Astrocyte of the cerebellum (primary cell): Measurements from ENCODE around the gene EMC8.

Experiments
- DNase-seq: peaks from one replicate; pipeline ENCODE4 v3.0.0-alpha.2; 2011; ENCODE audit warnings: low read depth
- H3K4me3 ChIP-seq: 2 replicates; pipeline ENCODE4 v1.5.1; 2011; ENCODE audit warnings: mild to moderate bottlenecking, low read depth, low read length, moderate library complexity
- in situ Hi-C: cut with HindIII; loops from 2 replicates; pipeline ENCODE4 v1.10.0; 2017; ENCODE audit warnings: low sequenced_read_pairs
- TF ChIP-seq, protein P1 (sequence below): IDR thresholded peaks from 2 replicates; pipeline ENCODE4 v1.5.1; 2012; ENCODE audit warnings: low read length, low read depth, moderate library complexity, mild to moderate bottlenecking; ENCODE audit errors: missing control alignments

The EMC8 gene

DNA sequence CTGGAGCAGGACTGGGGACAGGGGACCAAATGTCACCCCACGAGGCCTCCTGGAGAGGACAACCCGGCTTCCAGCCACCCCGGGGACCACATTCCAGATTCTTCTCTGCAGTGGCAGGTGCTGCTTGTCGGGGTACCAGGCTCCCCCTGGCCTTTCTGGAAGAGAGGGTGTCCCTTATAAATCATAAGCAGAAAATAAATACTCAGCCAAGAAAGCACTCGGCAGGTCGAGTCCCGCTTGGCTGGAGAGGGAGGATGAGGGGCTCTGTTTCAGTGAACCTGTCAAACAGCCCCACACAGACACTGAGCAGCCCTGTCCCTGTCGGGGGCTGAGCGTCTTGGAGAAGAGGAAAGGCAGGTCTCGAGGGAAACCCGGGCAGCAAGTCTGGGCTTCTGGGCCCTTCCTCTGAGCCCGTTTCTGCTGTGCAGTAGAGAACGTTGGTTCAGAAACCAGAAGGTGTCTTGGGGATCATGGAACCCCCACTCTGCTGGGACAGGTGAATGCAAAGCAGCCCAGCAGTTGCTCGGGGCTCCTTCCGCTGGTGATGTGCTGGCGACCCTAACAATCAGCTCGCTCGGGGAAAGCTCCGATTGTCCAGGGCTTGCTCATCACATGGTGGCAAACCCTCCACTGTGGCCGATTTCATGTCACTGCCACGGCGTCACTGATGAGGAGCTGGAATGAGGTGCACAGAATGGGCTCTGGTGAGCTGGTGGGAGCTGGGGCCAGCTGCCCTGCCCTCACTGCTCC lies 36.8 kb upstream of the EMC8 start:
- H3K4me3 ChIP-seq: no peak overlapping the region

GRCh38 chr16:85835227-85835751 lies 35.9 kb upstream of the EMC8 start:
- DNase-seq: no peak
- TF ChIP-seq, protein P1, sequence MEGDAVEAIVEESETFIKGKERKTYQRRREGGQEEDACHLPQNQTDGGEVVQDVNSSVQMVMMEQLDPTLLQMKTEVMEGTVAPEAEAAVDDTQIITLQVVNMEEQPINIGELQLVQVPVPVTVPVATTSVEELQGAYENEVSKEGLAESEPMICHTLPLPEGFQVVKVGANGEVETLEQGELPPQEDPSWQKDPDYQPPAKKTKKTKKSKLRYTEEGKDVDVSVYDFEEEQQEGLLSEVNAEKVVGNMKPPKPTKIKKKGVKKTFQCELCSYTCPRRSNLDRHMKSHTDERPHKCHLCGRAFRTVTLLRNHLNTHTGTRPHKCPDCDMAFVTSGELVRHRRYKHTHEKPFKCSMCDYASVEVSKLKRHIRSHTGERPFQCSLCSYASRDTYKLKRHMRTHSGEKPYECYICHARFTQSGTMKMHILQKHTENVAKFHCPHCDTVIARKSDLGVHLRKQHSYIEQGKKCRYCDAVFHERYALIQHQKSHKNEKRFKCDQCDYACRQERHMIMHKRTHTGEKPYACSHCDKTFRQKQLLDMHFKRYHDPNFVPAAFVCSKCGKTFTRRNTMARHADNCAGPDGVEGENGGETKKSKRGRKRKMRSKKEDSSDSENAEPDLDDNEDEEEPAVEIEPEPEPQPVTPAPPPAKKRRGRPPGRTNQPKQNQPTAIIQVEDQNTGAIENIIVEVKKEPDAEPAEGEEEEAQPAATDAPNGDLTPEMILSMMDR: no peak
- no peak overlapping the region for H3K4me3 ChIP-seq
- in situ Hi-C loops: loop anchor here (5.0 to 10.0 kb wide), 2 partner anchors 72 to 170 kb away; no protein-coding TSS in a partner anchor

More for the DNA sequence above, 36.8 kb upstream of the EMC8 start:
- DNase-seq: no peak
- TF ChIP-seq, protein P1: no peak
- in situ Hi-C loops: loop anchor here (5.0 to 10.0 kb wide), 2 partner anchors 71 to 169 kb away; no protein-coding TSS in a partner anchor

- DNase-seq: no peak
- in situ Hi-C loops: loop anchor here (5.0 to 10.0 kb wide), 2 partner anchors 73 to 170 kb away; no protein-coding TSS in a partner anchor
- no peak overlapping the region for H3K4me3 ChIP-seq
- TF ChIP-seq, protein P1: no peak
Observed at GRCh38 chr16:85834741-85835140, 35.4 kb upstream of the EMC8 start.

DNA sequence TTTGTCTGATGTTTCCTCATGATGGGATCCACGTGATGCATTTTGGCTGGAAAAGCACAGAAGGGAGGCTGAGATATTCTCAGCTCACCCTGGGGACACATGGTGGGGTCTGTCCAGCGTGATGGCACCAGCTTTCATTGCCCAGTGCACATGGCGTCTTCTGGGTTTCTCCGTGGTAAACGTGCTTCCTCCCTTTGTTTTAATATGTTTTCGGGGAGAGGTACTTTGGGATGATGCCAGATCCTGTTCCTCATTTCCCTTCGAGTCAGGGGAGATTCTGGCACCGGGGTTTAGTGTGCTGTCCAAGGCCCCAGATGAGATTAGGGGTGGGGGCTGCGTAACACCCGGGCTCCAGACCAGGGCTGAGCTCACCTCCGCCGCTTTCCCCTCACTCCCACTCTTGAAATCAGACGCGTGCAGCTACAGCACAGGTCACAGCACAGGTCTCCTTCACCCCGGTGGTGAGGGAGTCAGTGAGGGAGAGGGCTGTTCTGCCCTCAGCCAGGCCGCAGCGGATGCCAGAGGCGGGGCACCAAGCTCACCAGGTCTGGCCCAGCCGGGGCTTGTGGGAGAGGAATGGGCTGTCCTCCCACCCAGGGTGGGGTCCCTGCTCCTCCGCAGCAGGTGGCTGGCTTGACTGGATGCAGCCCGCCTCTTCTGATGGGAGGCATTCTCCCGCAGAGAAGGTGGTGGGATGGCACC lies 34.0 kb upstream of the EMC8 start:
- no peak overlapping the region for H3K4me3 ChIP-seq
- TF ChIP-seq, protein P1: no peak
- in situ Hi-C loops: loop anchor here (10.0 kb wide), 1 partner anchor 171 kb away; no protein-coding TSS in a partner anchor
- no peak for DNase-seq

GRCh38 chr16:85832570-85833218 lies 33.4 kb upstream of the EMC8 start:
- DNase-seq: no peak
- H3K4me3 ChIP-seq: no peak overlapping the region
- TF ChIP-seq, protein P1: no peak
- in situ Hi-C loops: loop anchor here (10.0 kb wide), 1 partner anchor 172 kb away; no protein-coding TSS in a partner anchor

DNA sequence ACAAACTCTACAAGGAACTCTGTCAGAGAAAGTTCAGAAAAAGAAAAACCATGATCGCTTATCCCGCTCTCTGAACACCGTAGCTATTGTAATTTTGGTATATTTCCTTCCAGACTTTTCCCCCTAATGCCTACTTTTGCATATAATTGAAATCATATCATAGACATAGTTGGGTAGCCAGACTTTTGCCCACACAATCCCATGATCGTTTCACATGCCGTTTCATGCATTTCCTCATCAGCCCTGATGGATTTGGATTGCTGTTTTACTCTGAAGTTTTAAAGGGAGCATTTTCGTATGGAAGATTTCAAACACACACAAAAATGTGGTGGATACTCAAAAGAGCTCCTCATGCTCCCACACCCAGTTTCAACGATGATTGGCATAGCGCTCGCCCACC lies 31.5 kb upstream of the EMC8 start:
- TF ChIP-seq, protein P1: no peak
- H3K4me3 ChIP-seq: no peak overlapping the region
- in situ Hi-C loops: loop anchor here (10.0 kb wide), 1 partner anchor 174 kb away; no protein-coding TSS in a partner anchor
- no peak for DNase-seq
